GM21515 (cell line): ENCODE data around the gene SLC17A3.

ENCODE experiments used
- ATAC-seq: cut with Tn5 transposase; IDR thresholded peaks from one replicate; pipeline ENCODE4 v1.9.1; 2021; ENCODE audit not compliant: unreplicated experiment

SLC17A3 gene

GRCh38 chr6:25874118-25874517 lies at the start of gene SLC17A3:
Gene SLC17A3 (minus strand): TSS chr6:25874243. CDS start chr6:25868387, 5,856 bp downstream.
- ATAC-seq = no peak

GRCh38 chr6:25922301-25922700 lies 48.3 kb upstream of the SLC17A3 start:
- no peak for ATAC-seq

- ATAC-seq = no peak
Measured at GRCh38 chr6:25921525-25922203, 47.6 kb upstream of the SLC17A3 start.

- ATAC-seq = no peak
Measured at GRCh38 chr6:25919657-25920056, 45.6 kb upstream of the SLC17A3 start.

- ATAC-seq = no peak
Measured at GRCh38 chr6:25918083-25918683, 44.1 kb upstream of the SLC17A3 start.

- ATAC-seq = no peak
Measured at GRCh38 chr6:25916789-25917490, 42.9 kb upstream of the SLC17A3 start.

- ATAC-seq = no peak
Measured at GRCh38 chr6:25916330-25916729, 42.3 kb upstream of the SLC17A3 start.

- no peak for ATAC-seq
Measured at GRCh38 chr6:25913741-25914140, 39.7 kb upstream of the SLC17A3 start.

GRCh38 chr6:25911351-25911750 lies 37.3 kb upstream of the SLC17A3 start:
- ATAC-seq = no peak

GRCh38 chr6:25907475-25908014 lies 33.5 kb upstream of the SLC17A3 start:
- no peak for ATAC-seq

GRCh38 chr6:25903467-25904099 lies 29.5 kb upstream of the SLC17A3 start:
- ATAC-seq = no peak

- ATAC-seq = no peak
Measured at GRCh38 chr6:25902071-25902470, 28.0 kb upstream of the SLC17A3 start.

- no peak for ATAC-seq
Measured at GRCh38 chr6:25900843-25901242, 26.8 kb upstream of the SLC17A3 start.

- ATAC-seq = no peak
Measured at GRCh38 chr6:25899580-25900408, 25.8 kb upstream of the SLC17A3 start.

GRCh38 chr6:25899123-25899522 lies 25.1 kb upstream of the SLC17A3 start:
- ATAC-seq = no peak

GRCh38 chr6:25898289-25898977 lies 24.4 kb upstream of the SLC17A3 start:
- no peak for ATAC-seq

GRCh38 chr6:25896252-25896651 lies 22.2 kb upstream of the SLC17A3 start:
- no peak for ATAC-seq

GRCh38 chr6:25895771-25896170 lies 21.7 kb upstream of the SLC17A3 start:
- ATAC-seq = no peak

GRCh38 chr6:25893778-25894177 lies 19.7 kb upstream of the SLC17A3 start:
- no peak for ATAC-seq

GRCh38 chr6:25892877-25893276 lies 18.8 kb upstream of the SLC17A3 start:
- no peak for ATAC-seq
